Measurements from ENCODE around the gene CTTNBP2.

GRCh38 chr7:117803476-117803875 lies 69.8 kb downstream of the CTTNBP2 start:
- TF ChIP-seq EZH2 (IDR thresholded peaks at IDR 0.05; ENCODE audit: borderline replicate concordance) (no peak), CTCF (IDR thresholded peaks at IDR 0.05; ENCODE audit: poor library complexity) (no peak)
